NCI-H146 (cell line): ENCODE data around the gene ANKRD20A1.
"Not testable (repeated sequence)": the region's sequence is repeated elsewhere in the genome, so short reads cannot be mapped to it uniquely, and the experiment has no call there.

ENCODE experiments used
- DNase-seq: peaks from one replicate; lab custom pipeline; 2025; lab: John Stamatoyannopoulos, UW

ANKRD20A1 gene

DNA sequence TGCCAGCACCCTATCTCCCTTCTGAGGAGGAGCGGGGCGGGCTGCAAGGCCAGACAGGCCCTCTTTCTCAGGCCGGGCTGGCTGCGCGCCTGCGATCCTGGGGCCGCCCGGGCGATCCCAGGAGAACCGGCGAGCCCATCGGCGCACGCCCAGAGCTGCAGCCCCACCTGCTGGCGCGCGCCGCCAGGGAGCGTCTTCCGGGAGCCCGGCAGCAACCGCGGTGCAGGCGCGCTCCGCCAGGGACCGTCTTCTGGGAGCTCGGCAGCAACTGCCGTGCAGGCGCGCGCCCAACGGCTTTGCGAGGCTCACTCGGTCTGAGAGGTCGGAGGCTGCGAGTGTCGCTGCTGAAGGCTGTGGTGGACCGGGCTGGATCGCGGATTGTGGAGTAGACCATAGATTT is at the start of gene ANKRD20A1:
Gene ANKRD20A1 (plus strand): TSS at position 61 of the 400 bp plus-strand sequence. CDS start 496 bp downstream, outside the sequence.
- DNase-seq, result not testable (repeated sequence)

DNA sequence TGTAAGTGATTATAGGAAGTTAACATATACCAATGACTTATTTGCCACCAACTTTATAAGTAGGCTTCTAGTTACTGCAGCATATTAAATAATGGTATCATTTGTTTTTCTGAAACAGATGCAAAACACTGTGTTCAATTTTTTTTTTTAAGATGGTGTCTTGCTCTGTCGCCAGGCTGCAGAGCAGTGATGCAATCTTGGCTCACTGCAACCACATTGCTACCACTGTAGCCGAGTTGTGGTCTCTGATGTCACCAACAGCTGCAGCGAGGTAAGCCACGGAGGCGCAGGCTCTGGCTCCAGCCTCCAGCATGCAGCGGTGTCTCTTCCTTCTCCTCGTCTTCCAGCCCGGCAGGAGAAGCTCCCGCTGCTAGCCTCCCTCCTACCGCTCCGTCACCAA is 26.6 kb upstream of the ANKRD20A1 start:
- not testable (repeated sequence) for DNase-seq
